ENCODE measurements around the gene MED29. TPM values are rescaled to one million over a fixed set of nuclear protein-coding genes. Genes with fewer than 3 reads are reported as not detected.

MED29 gene
- total and polyA plus RNA-seq, 10 of the 15 experiments (the other 5 are each of a cell fraction or from before 2014, with no cell fraction given), result 3.2 to 36.6 (median 22.8) TPM

- Histone ChIP-seq H2AFZ (ENCODE audit: control insufficient read depth, low read depth, low read length) (no peak overlapping the region), H3K36me3 (ENCODE audit: control insufficient read depth in 2 of 2, insufficient read depth in 2 of 2, low read length in 1 of 2) (peaks cover 11 to 24% of the 10 kb centered on the region in 2 experiments; a peak in 3 of 4 replicates), H4K20me1 (ENCODE audit: control insufficient read depth, insufficient read depth) (no peaks in the 10 kb centered on the region), H3K27ac (ENCODE audit: control insufficient read depth, insufficient read depth) (no peak overlapping the region), H3K4me2 (ENCODE audit: control insufficient read depth, insufficient read depth) (no peak overlapping the region), H3K4me1 (ENCODE audit: control insufficient read depth, insufficient read depth, low read length) (no peaks in the 10 kb centered on the region), H3K9me3 (replicated peaks; ENCODE audit: control insufficient read depth, insufficient read depth, low read length) (no peaks in the 10 kb centered on the region), H3K79me2 (ENCODE audit: control insufficient read depth, insufficient read depth, low read length) (no peaks in the 10 kb centered on the region), H3K27me3 (replicated peaks in 1 of 2; ENCODE audit: control insufficient read depth in 2 of 2, insufficient read depth in 2 of 2, low read length in 1 of 2) (no peaks in the 10 kb centered on the region), H3K4me3 (no peak overlapping the region), H3K9ac (ENCODE audit: control insufficient read depth, insufficient read depth, low read length) (no peak overlapping the region)
- no peak for TF ChIP-seq ZBED1 (IDR thresholded peaks at IDR 0.05; ENCODE audit: borderline replicate concordance)
- no peak for TF ChIP-seq EP300 (IDR thresholded peaks at IDR 0.05; ENCODE audit: borderline replicate concordance in 1 of 2, control insufficient read depth in 1 of 2, low read depth in 2 of 2, low read length in 2 of 2)
- TF ChIP-seq CHD1 (IDR thresholded peaks at IDR 0.05; ENCODE audit: low read depth, low read length), result no peak
- ATAC-seq (no peak), DNase-seq (ENCODE audit: low read depth, low spot score) (no peak), FAIRE-seq (no peak)
- RAD21 ChIA-PET (ENCODE audit: unreplicated experiment), result interaction anchor here (1.2 kb wide), 1 partner anchor 112 kb away, joined by 3 read pairs; the partner anchor contains the start of gene EID2B
- CTCF ChIA-PET, result interaction anchor here (1.3 to 1.5 kb wide), 2 partner anchors 9 to 54 kb away, joined by 3 read pairs; no protein-coding TSS in a partner anchor
- POLR2A ChIA-PET, result interaction anchor here (0.7 kb wide), 1 partner anchor 502 kb away, joined by 3 read pairs; no protein-coding TSS in a partner anchor
- in situ Hi-C loops (cut with MboI) (no loop called here), intact Hi-C loops (cut with micrococcal nuclease; ENCODE audit: unreplicated experiment) (no loop called here)
- no TSS peak for BruUV-seq (replicated peaks)
- WGBS (ENCODE audit: insufficient coverage, insufficient replicate concordance, low lambda C conversion rate, missing lambda C conversion rate), result over 99% methylated on average over 15 of the region's 15 CpGs
- SMC1A ChIA-PET (ENCODE audit: uncharacterized antibody, unreplicated experiment), result interaction anchor here (1.2 kb wide), 1 partner anchor 53 kb away, joined by 3 read pairs; no protein-coding TSS in a partner anchor
Measured at GRCh38 chr19:39420769-39421168, 29.6 kb downstream of the MED29 start.

GRCh38 chr19:39422020-39422419 is 30.8 kb downstream of the MED29 start:
- Histone ChIP-seq H3K4me3 (no peak overlapping the region), H3K9ac (ENCODE audit: control insufficient read depth, insufficient read depth, low read length) (no peak overlapping the region), H3K4me1 (ENCODE audit: control insufficient read depth, insufficient read depth, low read length) (no peaks in the 10 kb centered on the region), H3K4me2 (ENCODE audit: control insufficient read depth, insufficient read depth) (no peak overlapping the region), H3K27ac (ENCODE audit: control insufficient read depth, insufficient read depth) (no peak overlapping the region), H3K79me2 (ENCODE audit: control insufficient read depth, insufficient read depth, low read length) (no peaks in the 10 kb centered on the region), H2AFZ (ENCODE audit: control insufficient read depth, low read depth, low read length) (no peak overlapping the region), H3K9me3 (replicated peaks; ENCODE audit: control insufficient read depth, insufficient read depth, low read length) (no peaks in the 10 kb centered on the region), H3K36me3 (ENCODE audit: control insufficient read depth in 2 of 2, insufficient read depth in 2 of 2, low read length in 1 of 2) (peaks cover 11 to 24% of the 10 kb centered on the region in 2 experiments; a peak in 3 of 4 replicates), H4K20me1 (ENCODE audit: control insufficient read depth, insufficient read depth) (no peaks in the 10 kb centered on the region), H3K27me3 (replicated peaks in 1 of 2; ENCODE audit: control insufficient read depth in 2 of 2, insufficient read depth in 2 of 2, low read length in 1 of 2) (no peaks in the 10 kb centered on the region)
- in situ Hi-C loops (cut with MboI) (no loop called here), intact Hi-C loops (cut with micrococcal nuclease; ENCODE audit: unreplicated experiment) (no loop called here)
- FAIRE-seq (no peak), DNase-seq (ENCODE audit: low read depth, low spot score) (no peak), ATAC-seq (no peak)
- SMC1A ChIA-PET (ENCODE audit: uncharacterized antibody, unreplicated experiment), result interaction anchor here (1.0 to 1.2 kb wide), 2 partner anchors 52 to 53 kb away, joined by 3 read pairs; no protein-coding TSS in a partner anchor
- CTCF ChIA-PET, result interaction anchor here (0.6 to 1.3 kb wide), 2 partner anchors 14 to 53 kb away, joined by 3 read pairs; partner anchors contain the start of gene RPS16
- POLR2A ChIA-PET, result no interaction called here
- 89% methylated on average over 5 of the region's 5 CpGs for WGBS (ENCODE audit: insufficient coverage, insufficient replicate concordance, low lambda C conversion rate, missing lambda C conversion rate)
- TF ChIP-seq KDM1A (IDR thresholded peaks at IDR 0.05; ENCODE audit: borderline replicate concordance), result no peak
- no peak for TF ChIP-seq RELA (IDR thresholded peaks at IDR 0.05; ENCODE audit: borderline replicate concordance, partially characterized antibody)
- no peak for TF ChIP-seq PKNOX1 (IDR thresholded peaks at IDR 0.05)
- no peak for TF ChIP-seq SPI1 (IDR thresholded peaks at IDR 0.05; ENCODE audit: borderline replicate concordance, insufficient read depth, low read depth, low read length)
- TF ChIP-seq RB1 (IDR thresholded peaks at IDR 0.05; ENCODE audit: borderline replicate concordance), result no peak
- TF ChIP-seq TCF3 (IDR thresholded peaks at IDR 0.05; ENCODE audit: borderline replicate concordance, insufficient read depth, low read depth, low read length), result no peak
- no peak for TF ChIP-seq FOXM1 (IDR thresholded peaks at IDR 0.05; ENCODE audit: low read depth, low read length)
- RAD21 ChIA-PET (ENCODE audit: unreplicated experiment), result no interaction called here
- no TSS peak for BruUV-seq (replicated peaks)

All from GM12878 (cell line).